HepG2 (cell line): Measurements from ENCODE around the gene ARAP3. TPM values are rescaled to one million over a fixed set of nuclear protein-coding genes. Genes with fewer than 3 reads are reported as not detected.

Experiments
- ATAC-seq: fragments of 200-7000 bp; cut with Tn5 transposase; 3 replicates; pipeline ENCODE4 v1.9.1; 2020; ENCODE audit warnings: mild to moderate bottlenecking, moderate library complexity
- BruUV-seq: library from RNA; stranded (reverse); fragments of 400-500 nt; replicated peaks from 2 replicates; lab custom pipeline; 2021; lab: Mats Ljungman, UMichigan
- CTCF ChIA-PET: fragments of 300-600 bp; formaldehyde crosslinking; extraction: SDS; loops from one replicate; lab custom pipeline; 2021; ENCODE audit warnings: low total read pairs, inconsistent platforms, low intra/inter-chr PET ratio; lab: Yijun Ruan, JAX
- POLR2A ChIA-PET: fragments of 350-600 bp; sonication (Branson Sonifier 250); formaldehyde crosslinking; loops from one replicate; lab custom pipeline; 2020; ENCODE audit warnings: antibody characterized with exemption, inconsistent platforms; lab: Yijun Ruan, JAX
- DNase-seq: peaks from one replicate; pipeline ENCODE4 v3.0.0-alpha.2; 2015; ENCODE audit warnings: low spot score
- FAIRE-seq: peaks from 3 replicates; lab custom pipeline; 2011; peaks lifted over from hg19 to GRCh38; lab: Jason Lieb, UNC
- H2AFZ ChIP-seq: one replicate; pipeline ENCODE4 v1.6.1; 2011; ENCODE audit warnings: low read length, inconsistent platforms
- H3K27ac ChIP-seq: fragments of 300-600 bp; 3 replicates; pipeline ENCODE4 v1.8.0; 2011; ENCODE audit warnings: mixed run types, mild to moderate bottlenecking, mixed read lengths, low read length, inconsistent platforms; ENCODE audit not compliant: insufficient read depth; ENCODE audit errors: extremely low read length
- H3K27me3 ChIP-seq, 2 experiments: fragments of 200-600 bp in 1 of 2; 2 replicates in 1 of 2; 3 replicates in 1 of 2; pipeline versions ENCODE4 v1.6.0 to v1.8.0; 2011; ENCODE audit warnings: low read length in 2 of 2, mild to moderate bottlenecking in 2 of 2, moderate library complexity in 2 of 2, inconsistent platforms in 1 of 2; ENCODE audit not compliant: insufficient read depth in 2 of 2, control insufficient read depth in 1 of 2
- H3K36me3 ChIP-seq, 2 experiments: fragments of 200-600 bp in 1 of 2; replicated peaks in 1 of 2; 2 replicates in 1 of 2; 3 replicates in 1 of 2; pipeline versions ENCODE4 v1.5.1 to v1.8.0; 2011; ENCODE audit warnings: low read length in 2 of 2, inconsistent platforms in 1 of 2; ENCODE audit not compliant: insufficient read depth in 2 of 2, control insufficient read depth in 1 of 2
- H3K4me1 ChIP-seq: 2 replicates; pipeline ENCODE4 v1.5.1; 2012; ENCODE audit warnings: low read length, inconsistent platforms; ENCODE audit not compliant: insufficient read depth
- H3K4me2 ChIP-seq: 2 replicates; pipeline ENCODE4 v1.6.0; 2011; ENCODE audit warnings: low read depth, low read length, inconsistent platforms
- H3K4me3 ChIP-seq, 3 experiments: fragments of 200-600 bp in 1 of 3; sonication (generic), shearing (Covaris generic) in 1 of 3; replicated peaks in 1 of 3; 2 replicates each; pipeline ENCODE4 v1.5.1; 2011 to 2016; ENCODE audit warnings: low read length in 3 of 3, inconsistent platforms in 2 of 3, low read depth in 2 of 3, mild to moderate bottlenecking in 2 of 3, control low read depth in 1 of 3, mixed read lengths in 1 of 3; ENCODE audit not compliant: insufficient read depth in 1 of 3
- H3K79me2 ChIP-seq: one replicate; pipeline ENCODE4 v1.6.1; 2011; ENCODE audit warnings: low read length, inconsistent platforms; ENCODE audit not compliant: insufficient read depth
- H3K9ac ChIP-seq: 2 replicates; pipeline ENCODE4 v1.6.0; 2011; ENCODE audit warnings: mild to moderate bottlenecking, low read depth, low read length, inconsistent platforms; ENCODE audit not compliant: insufficient read depth
- H3K9me3 ChIP-seq: 2 replicates; pipeline ENCODE4 v1.5.1; 2012; ENCODE audit warnings: mild to moderate bottlenecking, low read length
- H4K20me1 ChIP-seq: 2 replicates; pipeline ENCODE4 v1.6.0; 2011; ENCODE audit warnings: inconsistent platforms, mild to moderate bottlenecking, low read length, moderate library complexity; ENCODE audit not compliant: insufficient read depth
- ARID5B ChIP-seq: IDR thresholded peaks from 2 replicates; pipeline ENCODE4 v1.4.0; 2020; ENCODE audit warnings: mild to moderate bottlenecking, missing genetic modification reagents
- HIC2 ChIP-seq: sonication (generic); formaldehyde crosslinking; IDR thresholded peaks from 2 replicates; pipeline ENCODE4 v1.9.0; 2022; ENCODE audit warnings: low read depth, missing genetic modification reagents
- HMGA1 ChIP-seq: sonication (generic); formaldehyde crosslinking; conservative IDR thresholded peaks from 2 replicates; pipeline ENCODE4 v1.4.0; 2020; ENCODE audit warnings: missing genetic modification reagents
- IKZF5 ChIP-seq: IDR thresholded peaks from 2 replicates; pipeline ENCODE4 v1.6.1; 2018; ENCODE audit warnings: missing genetic modification reagents, mild to moderate bottlenecking, missing compliant biosample characterization
- IRF9 ChIP-seq: sonication (generic); formaldehyde crosslinking; IDR thresholded peaks from 2 replicates; pipeline ENCODE4 v1.8.0; 2022; ENCODE audit warnings: missing genetic modification reagents, mild to moderate bottlenecking, borderline replicate concordance
- MAX ChIP-seq: IDR thresholded peaks from 2 replicates; pipeline ENCODE4 v1.6.1; 2012; ENCODE audit warnings: inconsistent platforms
- NFIB ChIP-seq: sonication (generic); formaldehyde crosslinking; IDR thresholded peaks from 2 replicates; pipeline ENCODE4 v1.9.0; 2021; ENCODE audit warnings: missing genetic modification reagents, mild to moderate bottlenecking, borderline replicate concordance
- ZFP82 ChIP-seq: sonication (generic); formaldehyde crosslinking; IDR thresholded peaks from 2 replicates; pipeline ENCODE4 v1.5.1; 2020; ENCODE audit warnings: mild to moderate bottlenecking, missing genetic modification reagents, borderline replicate concordance
- ZNF101 ChIP-seq: sonication (generic); formaldehyde crosslinking; IDR thresholded peaks from 2 replicates; pipeline ENCODE4 v1.4.0; 2020; ENCODE audit warnings: mild to moderate bottlenecking, low read depth, missing genetic modification reagents, borderline replicate concordance
- ZNF562 ChIP-seq: sonication (generic); formaldehyde crosslinking; IDR thresholded peaks from 2 replicates; pipeline ENCODE4 v1.8.0; 2022; ENCODE audit warnings: missing genetic modification reagents, borderline replicate concordance
- ZNF678 ChIP-seq: sonication (generic); formaldehyde crosslinking; IDR thresholded peaks from 2 replicates; pipeline ENCODE4 v1.4.0; 2020; ENCODE audit warnings: mild to moderate bottlenecking, missing genetic modification reagents
- ZNF709 ChIP-seq: sonication (generic); formaldehyde crosslinking; IDR thresholded peaks from 2 replicates; pipeline ENCODE4 v1.5.0; 2020; ENCODE audit warnings: mild to moderate bottlenecking, missing genetic modification reagents
- WGBS: methylation state at CpG from one replicate; pipeline ENCODE4 v1.1.6; 2017; ENCODE audit warnings: low lambda C conversion rate; 5-methylcytosine and 5-hydroxymethylcytosine counted together
- in situ Hi-C: cut with HindIII; loops from 2 replicates; pipeline ENCODE4 v1.10.0; 2017; ENCODE audit warnings: low pct_unique_long_range_greater_than_20kb; ENCODE audit not compliant: extremely low pct_ligation_motif_present
- intact Hi-C: fragments of 100-400 bp; cut with micrococcal nuclease; formaldehyde crosslinking; loops from one replicate; pipeline ENCODE4 v1.10.0; 2022; ENCODE audit not compliant: unreplicated experiment
- polyA plus RNA-seq, 8 experiments: library from polyadenylated mRNA; depleted of rRNA in 3 of 8; stranded (reverse) in 7 of 8; unstranded in 1 of 8; fragments of >200 nt; fragmentation: Illumina TruSeq in 4 of 8; extraction: Trizol in 4 of 8; gene quantifications; 2 replicates each; pipeline versions ENCODE4 v1.2.1 to v1.2.3, GENCODE V29; 2011 to 2016; ENCODE audit warnings: low read depth in 4 of 8, missing spikeins in 1 of 8, mixed read lengths in 1 of 8; ENCODE audit not compliant: insufficient read depth in 1 of 8
- total RNA-seq, 5 experiments: library from RNA; depleted of rRNA; stranded (reverse); fragments of >200 nt; fragmentation: Illumina TruSeq; extraction: Trizol; gene quantifications; 2 replicates each; pipeline ENCODE4 v1.2.3, GENCODE V29; 2016; ENCODE audit warnings: low read depth in 1 of 5

ARAP3 gene
- total and polyA plus RNA-seq, 2 of the 13 experiments (the other 11 are each of a cell fraction or from before 2014, with no cell fraction given), result 0.25 TPM; not detected in 1

GRCh38 chr5:141649056-141649688 is 32.9 kb downstream of the ARAP3 start:
- Histone ChIP-seq H3K79me2 (no peaks in the 10 kb centered on the region), H3K27me3 (peaks cover 0 to 3% of the 10 kb centered on the region in 2 experiments; a peak in 2 of 5 replicates), H4K20me1 (no peaks in the 10 kb centered on the region), H3K4me2 (no peak overlapping the region), H3K4me1 (peaks cover 17% of the 10 kb centered on the region), H3K9ac (no peak overlapping the region), H3K36me3 (peaks cover 0 to 7% of the 10 kb centered on the region in 2 experiments; a peak in 1 of 5 replicates), H3K27ac (no peak overlapping the region), H3K4me3 (no peak overlapping the region), H2AFZ (no peak overlapping the region), H3K9me3 (no peaks in the 10 kb centered on the region)
- ATAC-seq (no peak), FAIRE-seq (no peak), DNase-seq (no peak)
- intact Hi-C loops, result no loop called here
- 97% methylated on average over 17 of the region's 17 CpGs for WGBS
- in situ Hi-C loops, result no loop called here
- ChIA-PET POLR2A (no interaction called here), CTCF (no interaction called here)
- no TSS peak for BruUV-seq
- TF ChIP-seq IRF9, result no peak
- no peak for TF ChIP-seq MAX
- no peak for TF ChIP-seq HIC2 (CRISPR knock-in tag)
- TF ChIP-seq ZNF678 (CRISPR knock-in tag), result no peak
- no peak for TF ChIP-seq HMGA1 (CRISPR knock-in tag)
- no peak for TF ChIP-seq NFIB
- no peak for TF ChIP-seq ZNF101 (CRISPR knock-in tag)
- TF ChIP-seq ZFP82 (CRISPR knock-in tag), result no peak
- TF ChIP-seq ARID5B (CRISPR knock-in tag), result no peak
- no peak for TF ChIP-seq IKZF5 (CRISPR knock-in tag)
- no peak for TF ChIP-seq ZNF562 (CRISPR knock-in tag)
- no peak for TF ChIP-seq ZNF709
